HepG2 (cell line): ENCODE data around the gene CCNJL. TPM values are rescaled to one million over a fixed set of nuclear protein-coding genes. Genes with fewer than 3 reads are reported as not detected.
A peak's percentile ranks its signal among the peaks of the same experiment; 100 is the strongest.

Source experiments
- ATF1 ChIP-seq: IDR thresholded peaks from 2 replicates; pipeline ENCODE4 v1.6.1; 2016; ENCODE audit warnings: mild to moderate bottlenecking, control low read depth
- DMTF1 ChIP-seq: sonication (generic); formaldehyde crosslinking; IDR thresholded peaks from 2 replicates; pipeline ENCODE4 v1.4.0; 2020; ENCODE audit warnings: mild to moderate bottlenecking, missing genetic modification reagents
- NONO ChIP-seq, 2 experiments: fragments of 450-650 bp in 1 of 2; sonication (generic) in 1 of 2; formaldehyde crosslinking in 1 of 2; IDR thresholded peaks in 1 of 2; conservative IDR thresholded peaks in 1 of 2; 2 replicates each; pipeline versions ENCODE4 v1.6.1 to v1.8.0; 2017 to 2022; ENCODE audit warnings: mild to moderate bottlenecking in 1 of 2, missing genetic modification reagents in 1 of 2, moderate library complexity in 1 of 2
- NR2F6 ChIP-seq, 2 experiments: IDR thresholded peaks; 2 replicates each; pipeline ENCODE4 v1.6.1; 2016; ENCODE audit warnings: antibody characterized with exemption in 1 of 2, mild to moderate bottlenecking in 1 of 2
- SIX1 ChIP-seq: sonication (generic); formaldehyde crosslinking; IDR thresholded peaks from 2 replicates; pipeline ENCODE4 v1.4.0; 2020; ENCODE audit warnings: missing genetic modification reagents, borderline replicate concordance
- SKIL ChIP-seq: sonication (generic); formaldehyde crosslinking; IDR thresholded peaks from 2 replicates; pipeline ENCODE4 v1.8.0; 2022; ENCODE audit warnings: missing genetic modification reagents, mild to moderate bottlenecking, moderate library complexity, borderline replicate concordance
- TFDP1 ChIP-seq: IDR thresholded peaks from 2 replicates; pipeline ENCODE4 v1.6.1; 2016; ENCODE audit warnings: missing compliant biosample characterization, missing genetic modification reagents, borderline replicate concordance
- ZNF292 ChIP-seq: sonication (generic); formaldehyde crosslinking; IDR thresholded peaks from 2 replicates; pipeline ENCODE4 v1.8.1; 2022; ENCODE audit warnings: mild to moderate bottlenecking, low read depth, missing genetic modification reagents, borderline replicate concordance
- ZNF44 ChIP-seq: sonication (generic); formaldehyde crosslinking; IDR thresholded peaks from 2 replicates; pipeline ENCODE4 v1.5.1; 2020; ENCODE audit warnings: mild to moderate bottlenecking, missing genetic modification reagents
- polyA plus RNA-seq, 8 experiments: library from polyadenylated mRNA; depleted of rRNA in 3 of 8; stranded (reverse) in 7 of 8; unstranded in 1 of 8; fragments of >200 nt; fragmentation: Illumina TruSeq in 4 of 8; extraction: Trizol in 4 of 8; gene quantifications; 2 replicates each; pipeline versions ENCODE4 v1.2.1 to v1.2.3, GENCODE V29; 2011 to 2016; ENCODE audit warnings: low read depth in 4 of 8, missing spikeins in 1 of 8, mixed read lengths in 1 of 8; ENCODE audit not compliant: insufficient read depth in 1 of 8
- total RNA-seq, 5 experiments: library from RNA; depleted of rRNA; stranded (reverse); fragments of >200 nt; fragmentation: Illumina TruSeq; extraction: Trizol; gene quantifications; 2 replicates each; pipeline ENCODE4 v1.2.3, GENCODE V29; 2016; ENCODE audit warnings: low read depth in 1 of 5
- TF ChIP-seq, protein P1 (sequence below): sonication (generic); formaldehyde crosslinking; IDR thresholded peaks from 2 replicates; pipeline ENCODE4 v1.5.0; 2020; ENCODE audit warnings: missing genetic modification reagents
- TF ChIP-seq, protein P2 (sequence below): sonication (generic); formaldehyde crosslinking; IDR thresholded peaks from 2 replicates; pipeline ENCODE4 v1.4.0; 2020; ENCODE audit warnings: missing genetic modification reagents, borderline replicate concordance
- TF ChIP-seq, protein P3 (sequence below): sonication (generic); IDR thresholded peaks from 2 replicates; pipeline ENCODE4 v1.6.1; 2016; ENCODE audit warnings: low read depth, borderline replicate concordance
- TF ChIP-seq, protein P4 (sequence below): sonication (generic); formaldehyde crosslinking; IDR thresholded peaks from 2 replicates; pipeline ENCODE4 v1.5.0; 2020; ENCODE audit warnings: missing genetic modification reagents
- TF ChIP-seq, protein P5 (sequence below): IDR thresholded peaks from 2 replicates; pipeline ENCODE4 v1.6.1; 2012; ENCODE audit warnings: inconsistent platforms

CCNJL gene
- total and polyA plus RNA-seq, 2 of the 13 experiments (the other 11 are each of a cell fraction or from before 2014, with no cell fraction given) = 1.6 to 4.4 TPM

DNA sequence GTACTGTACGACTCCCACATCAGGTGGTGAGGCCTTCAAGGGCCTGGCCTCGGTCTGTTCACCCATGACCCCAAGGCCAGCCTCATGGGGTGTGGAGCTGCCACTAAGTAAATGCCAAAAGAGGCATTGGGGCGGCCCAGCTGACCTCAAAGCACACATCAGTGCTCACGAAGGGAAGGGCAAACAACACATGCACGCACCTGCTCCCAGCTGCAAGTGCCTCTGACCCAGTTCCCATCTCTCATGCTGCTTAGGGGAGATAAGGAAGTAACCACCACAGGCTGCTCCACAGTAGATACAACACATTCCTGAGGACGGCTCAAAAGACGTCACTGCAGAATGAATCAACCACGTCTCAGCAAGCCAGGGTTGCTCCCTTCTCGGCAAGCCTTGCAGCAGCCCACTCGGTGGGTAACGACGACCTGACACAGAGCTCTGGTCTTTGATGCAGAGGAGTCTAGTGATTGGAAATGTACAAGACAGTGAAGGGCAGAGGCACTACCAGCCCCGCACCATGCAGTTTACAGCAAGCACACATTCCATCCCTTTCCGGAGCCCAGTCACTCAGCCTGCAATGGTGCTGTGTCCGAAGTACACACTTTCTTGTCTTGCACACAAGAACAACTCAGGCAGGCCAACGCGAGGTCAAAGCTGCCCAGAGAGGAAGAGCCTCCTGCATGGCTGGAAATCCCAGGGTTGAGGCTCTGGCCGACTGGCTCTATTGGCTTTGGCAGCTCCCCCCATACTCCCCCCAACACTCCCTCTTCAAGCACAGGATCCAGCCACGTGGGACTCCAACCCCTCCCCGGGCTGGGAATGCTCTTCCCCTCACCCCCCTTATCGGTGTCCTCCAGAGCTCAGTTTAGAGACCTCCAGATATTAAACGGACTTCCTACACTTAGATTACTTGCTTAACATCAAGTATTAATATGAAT, 51.2 kb downstream of the CCNJL start (continued):
- TF ChIP-seq SKIL (CRISPR knock-in tag) (0 out of 2 replicates have a peak, but pooled peaks have one; percentile 33), NR2F6 (IDR thresholded peaks at IDR 0.05) (no peak), NR2F6 (CRISPR knock-in tag; IDR thresholded peaks at IDR 0.05) (0 out of 2 replicates have a peak, but pooled peaks have one; percentile 30), DMTF1 (no peak), SIX1 (CRISPR knock-in tag) (no peak), ZNF44 (CRISPR knock-in tag) (no peak), NONO (IDR thresholded peaks at IDR 0.05) (no peak), NONO (CRISPR knock-in tag; conservative IDR thresholded peaks at IDR 0.05) (no peak), ZNF292 (CRISPR knock-in tag) (no peak; the same call in 1 of the 2 replicates), ATF1 (CRISPR knock-in tag) (0 out of 2 replicates have a peak, but pooled peaks have one; percentile 22), TFDP1 (CRISPR knock-in tag) (no peak)
- TF ChIP-seq, protein P1, sequence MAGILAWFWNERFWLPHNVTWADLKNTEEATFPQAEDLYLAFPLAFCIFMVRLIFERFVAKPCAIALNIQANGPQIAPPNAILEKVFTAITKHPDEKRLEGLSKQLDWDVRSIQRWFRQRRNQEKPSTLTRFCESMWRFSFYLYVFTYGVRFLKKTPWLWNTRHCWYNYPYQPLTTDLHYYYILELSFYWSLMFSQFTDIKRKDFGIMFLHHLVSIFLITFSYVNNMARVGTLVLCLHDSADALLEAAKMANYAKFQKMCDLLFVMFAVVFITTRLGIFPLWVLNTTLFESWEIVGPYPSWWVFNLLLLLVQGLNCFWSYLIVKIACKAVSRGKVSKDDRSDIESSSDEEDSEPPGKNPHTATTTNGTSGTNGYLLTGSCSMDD (CRISPR knock-in tag) = no peak
- TF ChIP-seq, protein P2, sequence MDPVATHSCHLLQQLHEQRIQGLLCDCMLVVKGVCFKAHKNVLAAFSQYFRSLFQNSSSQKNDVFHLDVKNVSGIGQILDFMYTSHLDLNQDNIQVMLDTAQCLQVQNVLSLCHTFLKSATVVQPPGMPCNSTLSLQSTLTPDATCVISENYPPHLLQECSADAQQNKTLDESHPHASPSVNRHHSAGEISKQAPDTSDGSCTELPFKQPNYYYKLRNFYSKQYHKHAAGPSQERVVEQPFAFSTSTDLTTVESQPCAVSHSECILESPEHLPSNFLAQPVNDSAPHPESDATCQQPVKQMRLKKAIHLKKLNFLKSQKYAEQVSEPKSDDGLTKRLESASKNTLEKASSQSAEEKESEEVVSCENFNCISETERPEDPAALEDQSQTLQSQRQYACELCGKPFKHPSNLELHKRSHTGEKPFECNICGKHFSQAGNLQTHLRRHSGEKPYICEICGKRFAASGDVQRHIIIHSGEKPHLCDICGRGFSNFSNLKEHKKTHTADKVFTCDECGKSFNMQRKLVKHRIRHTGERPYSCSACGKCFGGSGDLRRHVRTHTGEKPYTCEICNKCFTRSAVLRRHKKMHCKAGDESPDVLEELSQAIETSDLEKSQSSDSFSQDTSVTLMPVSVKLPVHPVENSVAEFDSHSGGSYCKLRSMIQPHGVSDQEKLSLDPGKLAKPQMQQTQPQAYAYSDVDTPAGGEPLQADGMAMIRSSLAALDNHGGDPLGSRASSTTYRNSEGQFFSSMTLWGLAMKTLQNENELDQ = no peak
- TF ChIP-seq, protein P3, sequence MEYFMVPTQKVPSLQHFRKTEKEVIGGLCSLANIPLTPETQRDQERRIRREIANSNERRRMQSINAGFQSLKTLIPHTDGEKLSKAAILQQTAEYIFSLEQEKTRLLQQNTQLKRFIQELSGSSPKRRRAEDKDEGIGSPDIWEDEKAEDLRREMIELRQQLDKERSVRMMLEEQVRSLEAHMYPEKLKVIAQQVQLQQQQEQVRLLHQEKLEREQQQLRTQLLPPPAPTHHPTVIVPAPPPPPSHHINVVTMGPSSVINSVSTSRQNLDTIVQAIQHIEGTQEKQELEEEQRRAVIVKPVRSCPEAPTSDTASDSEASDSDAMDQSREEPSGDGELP = peak; percentile 44; the same call in 1 of the 2 replicates
- TF ChIP-seq, protein P4, sequence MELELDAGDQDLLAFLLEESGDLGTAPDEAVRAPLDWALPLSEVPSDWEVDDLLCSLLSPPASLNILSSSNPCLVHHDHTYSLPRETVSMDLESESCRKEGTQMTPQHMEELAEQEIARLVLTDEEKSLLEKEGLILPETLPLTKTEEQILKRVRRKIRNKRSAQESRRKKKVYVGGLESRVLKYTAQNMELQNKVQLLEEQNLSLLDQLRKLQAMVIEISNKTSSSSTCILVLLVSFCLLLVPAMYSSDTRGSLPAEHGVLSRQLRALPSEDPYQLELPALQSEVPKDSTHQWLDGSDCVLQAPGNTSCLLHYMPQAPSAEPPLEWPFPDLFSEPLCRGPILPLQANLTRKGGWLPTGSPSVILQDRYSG = no peak
- TF ChIP-seq, protein P5, sequence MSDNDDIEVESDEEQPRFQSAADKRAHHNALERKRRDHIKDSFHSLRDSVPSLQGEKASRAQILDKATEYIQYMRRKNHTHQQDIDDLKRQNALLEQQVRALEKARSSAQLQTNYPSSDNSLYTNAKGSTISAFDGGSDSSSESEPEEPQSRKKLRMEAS = 0 out of 2 replicates have a peak, but pooled peaks have one; percentile 22
